ENCODE results near the gene ABCB11. TPM values are rescaled to one million over a fixed set of nuclear protein-coding genes. Genes with fewer than 3 reads are reported as not detected.

ABCB11 gene
- total and polyA plus RNA-seq, 9 of the 15 experiments (the other 6 are each of a cell fraction or from before 2014, with no cell fraction given), result 0.04 to 0.51 (median 0.10) TPM; not detected in 1

GRCh38 chr2:169038338-169038757 lies 7.2 kb upstream of the ABCB11 start (continued):
- TF ChIP-seq ZBTB9 (CRISPR knock-in tag; IDR thresholded peaks at IDR 0.05) (no peak), TEAD4 (IDR thresholded peaks at IDR 0.05; ENCODE audit: low read length) (peak; percentile 48; the same call in 1 of the 2 replicates), TEAD4 (CRISPR knock-in tag; IDR thresholded peaks at IDR 0.05; ENCODE audit: borderline replicate concordance) (no peak), MECOM (CRISPR knock-in tag; IDR thresholded peaks at IDR 0.05) (no peak), HDAC2 (IDR thresholded peaks at IDR 0.05) (no peak), EP300 (IDR thresholded peaks at IDR 0.05; ENCODE audit: low read length) (peak; percentile 45; the same call in 1 of the 2 replicates), NFYB (IDR thresholded peaks at IDR 0.05; ENCODE audit: extremely low read depth, insufficient read length) (no peak), ILF3 (IDR thresholded peaks at IDR 0.05; ENCODE audit: borderline replicate concordance) (no peak), ZNF584 (CRISPR knock-in tag; IDR thresholded peaks at IDR 0.05; ENCODE audit: low read depth) (no peak), HDAC1 (IDR thresholded peaks at IDR 0.05) (peak in 1 of 2 experiments; percentile 82; a peak in 2 of 4 replicates), BDP1 (IDR thresholded peaks at IDR 0.05; ENCODE audit: insufficient read depth, insufficient read length) (no peak), IRF9 (tag; IDR thresholded peaks at IDR 0.05) (no peak), ZNF311 (CRISPR knock-in tag; IDR thresholded peaks at IDR 0.05) (no peak), FOXK2 (conservative IDR thresholded peaks at IDR 0.05 in 1 of 2, IDR thresholded peaks at IDR 0.05 in 1 of 2; ENCODE audit: low read depth in 2 of 2) (no peak), PHB2 (IDR thresholded peaks at IDR 0.05; ENCODE audit: low read depth) (no peak), HNRNPK (IDR thresholded peaks at IDR 0.05; ENCODE audit: low read depth, low read length, poor library complexity, severe bottlenecking) (no peak), SAFB2 (IDR thresholded peaks at IDR 0.05; ENCODE audit: borderline replicate concordance, low read depth, low read length, severe bottlenecking) (no peak), POLR2H (tag; IDR thresholded peaks at IDR 0.05; ENCODE audit: low read depth) (no peak), CTBP1 (IDR thresholded peaks at IDR 0.05; ENCODE audit: borderline replicate concordance) (0 out of 2 replicates have a peak, but pooled peaks have one; percentile 13), MTA1 (IDR thresholded peaks at IDR 0.05; ENCODE audit: borderline replicate concordance) (peak; percentile 55; the same call in 1 of the 2 replicates), SP2 (IDR thresholded peaks at IDR 0.05; ENCODE audit: extremely low read depth, low read depth, low read length, poor library complexity, severe bottlenecking) (no peak), NFXL1 (CRISPR knock-in tag; IDR thresholded peaks at IDR 0.05) (no peak), ZNF778 (CRISPR knock-in tag; IDR thresholded peaks at IDR 0.05) (no peak), HMG20A (CRISPR knock-in tag; conservative IDR thresholded peaks at IDR 0.05) (no peak), C11orf30 (IDR thresholded peaks at IDR 0.05; ENCODE audit: low read depth) (peak; percentile 51), PRMT5 (CRISPR knock-in tag; IDR thresholded peaks at IDR 0.05) (no peak), MCM5 (IDR thresholded peaks at IDR 0.05; ENCODE audit: low read depth) (no peak), ZNF277 (CRISPR knock-in tag; IDR thresholded peaks at IDR 0.05; ENCODE audit: borderline replicate concordance) (no peak), NFE2 (IDR thresholded peaks at IDR 0.05; ENCODE audit: low read depth) (peak; percentile 71)
